Stimulated activated CD8-positive, alpha-beta memory T cell treated with anti-CD3 and anti-CD28 coated beads, Interleukin-12 subunit alpha, Interleukin-12 subunit beta, amount 100 ng/mL, for 1 hour (primary cell): ENCODE measurements around the gene GPR15.

ENCODE experiments used
- DNase-seq: peaks from one replicate; pipeline ENCODE4 v3.0.0-alpha.2; 2020; ENCODE audit warnings: low read depth

Gene GPR15

DNA sequence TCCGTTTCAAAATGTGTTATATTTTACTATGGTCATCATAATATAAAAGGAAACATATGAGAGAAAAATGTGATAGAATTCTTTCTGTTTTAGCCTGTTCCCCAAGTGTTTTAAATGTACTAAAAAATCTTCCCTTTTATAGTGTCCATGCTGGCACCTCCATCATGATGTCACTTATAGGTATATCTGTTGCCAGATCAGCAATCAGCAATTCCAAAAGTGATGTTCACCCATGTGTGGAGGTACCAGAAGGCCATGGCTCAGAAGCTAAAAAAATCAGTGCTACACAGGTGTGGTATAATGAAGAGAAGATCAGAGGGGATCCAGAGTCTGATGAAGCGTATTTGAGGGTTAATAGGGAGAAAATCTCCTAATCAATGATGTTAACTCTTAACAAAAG, 1.1 kb upstream of the GPR15 start:
- no peak for DNase-seq

DNA sequence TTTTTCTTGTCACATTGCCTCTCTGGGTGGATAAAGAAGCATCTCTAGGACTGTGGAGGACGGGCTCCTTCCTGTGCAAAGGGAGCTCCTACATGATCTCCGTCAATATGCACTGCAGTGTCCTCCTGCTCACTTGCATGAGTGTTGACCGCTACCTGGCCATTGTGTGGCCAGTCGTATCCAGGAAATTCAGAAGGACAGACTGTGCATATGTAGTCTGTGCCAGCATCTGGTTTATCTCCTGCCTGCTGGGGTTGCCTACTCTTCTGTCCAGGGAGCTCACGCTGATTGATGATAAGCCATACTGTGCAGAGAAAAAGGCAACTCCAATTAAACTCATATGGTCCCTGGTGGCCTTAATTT, 478 bp downstream of the GPR15 start:
- no peak for DNase-seq

DNA sequence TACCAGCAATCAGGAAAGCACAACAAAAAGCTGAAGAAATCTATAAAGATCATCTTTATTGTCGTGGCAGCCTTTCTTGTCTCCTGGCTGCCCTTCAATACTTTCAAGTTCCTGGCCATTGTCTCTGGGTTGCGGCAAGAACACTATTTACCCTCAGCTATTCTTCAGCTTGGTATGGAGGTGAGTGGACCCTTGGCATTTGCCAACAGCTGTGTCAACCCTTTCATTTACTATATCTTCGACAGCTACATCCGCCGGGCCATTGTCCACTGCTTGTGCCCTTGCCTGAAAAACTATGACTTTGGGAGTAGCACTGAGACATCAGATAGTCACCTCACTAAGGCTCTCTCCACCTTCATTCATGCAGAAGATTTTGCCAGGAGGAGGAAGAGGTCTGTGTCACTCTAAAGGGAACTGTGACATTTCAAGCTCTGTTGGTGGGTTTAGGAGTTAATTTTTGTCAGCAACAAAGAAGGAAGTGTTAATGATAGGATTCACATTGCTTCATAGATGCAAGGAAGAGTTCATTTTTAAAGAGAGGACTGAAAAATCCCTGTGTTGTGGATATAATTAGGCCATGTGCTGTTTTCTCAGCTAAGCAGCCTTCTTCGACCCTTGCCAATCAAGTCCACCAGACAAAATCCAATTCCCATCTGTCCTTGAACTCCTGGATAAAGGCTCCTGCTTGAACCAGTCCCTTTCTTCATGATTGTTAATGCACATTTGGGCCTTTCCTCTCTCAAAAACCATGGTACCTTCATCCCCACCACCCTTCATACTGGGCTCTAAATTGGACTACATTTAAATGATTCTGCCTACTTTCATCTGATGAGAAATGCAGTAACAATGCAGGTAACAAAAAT, 1.2 kb downstream of the GPR15 start:
- no peak for DNase-seq

DNA sequence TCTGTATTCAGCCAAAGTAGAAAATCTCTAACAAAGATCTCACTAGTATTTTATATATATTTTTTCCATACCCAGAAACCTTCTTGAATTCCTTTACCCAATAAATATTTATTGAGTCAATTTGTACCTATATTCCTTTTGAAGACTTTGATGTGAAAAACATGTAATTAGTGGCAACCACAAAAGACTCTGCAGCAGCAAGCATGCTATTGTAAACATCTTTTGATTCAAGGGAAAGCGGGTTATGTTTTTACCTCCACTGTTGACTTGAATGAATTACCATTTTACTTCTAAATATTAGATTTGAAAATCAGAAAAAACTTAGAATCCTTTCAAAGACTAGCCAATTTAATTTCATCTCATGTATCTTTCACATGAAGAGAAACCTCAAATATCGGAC, 2.4 kb downstream of the GPR15 start:
- no peak for DNase-seq

DNA sequence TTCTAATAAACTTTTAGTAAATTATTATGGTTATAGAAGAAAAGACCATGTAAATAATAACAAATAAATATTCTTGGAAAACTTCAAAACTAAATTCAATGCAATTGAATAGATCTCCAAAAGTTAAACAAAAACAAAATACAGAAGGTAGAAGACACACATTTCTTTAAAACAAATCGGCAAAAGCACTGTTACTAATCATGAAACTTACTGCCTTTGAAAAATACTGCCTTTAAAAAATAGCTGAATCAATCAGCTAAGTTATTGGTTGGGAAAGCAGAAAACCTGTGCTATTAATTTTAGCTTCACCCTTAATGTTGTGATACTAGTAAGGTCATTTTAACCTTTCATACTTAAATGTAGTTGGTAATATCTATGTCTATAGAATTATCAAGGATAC, 3.0 kb downstream of the GPR15 start:
- no peak for DNase-seq

DNA sequence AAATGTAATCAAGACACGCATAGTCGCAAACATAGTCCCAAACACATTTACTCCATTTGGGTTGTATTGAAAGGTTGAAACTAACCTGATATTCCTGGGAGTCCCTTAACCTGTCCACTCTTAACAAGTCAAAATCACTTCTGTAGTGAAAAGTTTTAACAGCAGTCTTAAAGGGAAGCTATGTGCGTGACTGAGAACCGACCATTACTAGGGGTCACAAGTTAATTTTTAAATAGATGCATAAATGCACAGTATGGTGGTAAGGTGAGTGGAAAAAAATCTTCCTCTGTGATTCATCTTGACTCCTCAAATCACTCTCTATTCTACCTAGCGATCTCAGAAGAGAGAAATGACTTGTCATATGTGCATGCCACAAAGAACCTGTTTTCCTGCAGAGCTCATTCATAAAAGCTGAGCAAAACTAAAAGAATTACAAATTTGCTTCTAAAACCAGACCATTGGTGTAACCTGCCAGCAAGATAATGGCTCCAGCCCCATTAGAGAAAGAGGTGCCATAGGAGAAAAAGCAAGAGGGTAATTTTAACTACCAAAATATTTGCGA, 4.8 kb downstream of the GPR15 start:
- DNase-seq, result no peak

DNA sequence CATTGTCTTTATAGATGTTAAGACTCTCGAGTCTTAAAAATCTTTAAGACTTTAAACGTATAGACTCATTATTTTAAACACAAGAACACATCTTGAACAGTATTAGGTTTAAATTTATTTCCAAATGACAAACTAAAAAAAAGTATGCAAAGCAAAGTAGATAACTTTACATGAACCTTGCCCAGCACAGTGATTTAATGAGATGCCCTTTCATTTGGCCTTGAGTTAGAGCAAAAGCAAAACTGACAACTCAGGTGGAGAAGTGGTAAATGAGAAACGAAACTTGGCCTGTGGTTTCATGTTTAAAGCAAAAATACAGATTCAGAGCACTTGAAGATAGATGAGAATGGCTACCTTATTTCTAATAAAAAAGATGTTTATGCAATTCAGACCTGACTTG, 8.6 kb downstream of the GPR15 start:
- no peak for DNase-seq

DNA sequence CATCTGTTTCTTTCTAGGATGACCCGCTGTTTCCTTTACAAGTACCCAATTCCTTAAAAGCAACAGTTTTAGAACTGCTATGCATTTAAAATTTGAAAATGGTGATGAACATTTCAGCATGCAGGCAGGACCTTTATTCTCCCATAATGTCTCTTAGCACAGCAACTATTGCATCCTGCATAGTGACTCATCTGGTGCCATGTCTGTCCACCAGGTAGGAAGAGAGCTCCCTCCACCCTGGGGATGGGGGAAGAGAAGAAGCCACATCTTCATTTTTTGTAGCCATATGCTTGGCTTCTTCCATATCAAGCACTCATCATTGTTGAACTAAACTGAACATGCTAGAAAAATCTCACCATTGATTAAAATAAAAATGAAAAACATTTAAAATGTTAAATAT, 9.9 kb downstream of the GPR15 start:
- DNase-seq, result no peak

DNA sequence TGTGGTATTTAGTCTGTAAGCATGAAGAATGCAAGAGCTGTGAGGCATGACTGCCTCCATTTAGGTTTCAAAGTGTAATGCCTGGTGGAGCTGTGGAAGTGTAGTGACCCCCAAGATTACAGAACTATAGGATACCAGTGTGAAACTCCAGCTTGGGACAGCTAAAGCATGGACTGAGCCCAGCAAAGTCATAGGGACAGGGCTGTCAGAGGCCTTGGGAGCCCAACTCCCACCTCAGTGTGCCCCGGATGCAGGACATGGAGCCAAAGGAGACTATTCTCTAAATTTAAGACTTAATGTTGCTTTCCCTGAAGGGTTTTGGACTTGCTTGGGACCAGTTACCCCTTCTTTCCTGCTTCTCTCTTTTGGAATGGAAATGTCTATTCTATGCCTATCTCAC, 10.8 kb downstream of the GPR15 start:
- no peak for DNase-seq

DNA sequence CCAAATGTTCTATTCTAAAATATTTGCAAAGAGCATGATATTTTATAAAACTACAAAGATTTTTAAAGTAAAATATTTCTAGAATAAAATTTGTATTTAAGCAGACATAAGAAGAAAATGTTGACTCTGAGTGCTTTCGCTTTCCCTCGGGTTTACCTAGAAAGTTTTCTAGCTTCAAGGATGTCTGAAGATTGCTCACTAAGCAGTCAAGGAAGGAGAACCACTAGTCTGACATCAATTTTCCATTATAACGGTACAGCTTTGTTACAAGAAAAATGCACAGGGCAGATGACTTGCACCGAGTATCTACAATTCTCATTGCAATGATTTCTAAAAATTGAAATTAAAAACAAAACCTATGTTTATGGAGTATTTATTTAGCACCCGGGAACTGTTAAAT, 14.2 kb downstream of the GPR15 start:
- no peak for DNase-seq

DNA sequence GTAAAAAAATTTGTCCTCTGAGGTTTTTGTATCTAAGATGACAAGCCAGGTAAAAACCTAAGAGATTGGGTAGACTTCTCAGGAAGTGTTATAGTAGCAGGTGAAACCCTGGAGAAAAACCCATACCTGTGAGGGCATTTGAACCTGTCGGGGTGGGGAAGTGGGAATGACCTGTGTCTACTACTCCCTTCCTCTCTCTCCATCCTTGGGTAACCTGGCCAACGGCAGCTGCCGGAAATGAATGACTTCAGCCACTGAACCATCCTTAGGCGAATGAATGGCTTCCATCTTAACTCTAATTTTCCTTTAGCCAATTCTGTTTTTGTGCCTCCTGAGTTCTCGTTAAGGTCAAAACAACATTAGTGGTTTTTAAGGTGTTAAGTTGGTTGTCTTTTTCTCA, 16.8 kb downstream of the GPR15 start:
- no peak for DNase-seq

DNA sequence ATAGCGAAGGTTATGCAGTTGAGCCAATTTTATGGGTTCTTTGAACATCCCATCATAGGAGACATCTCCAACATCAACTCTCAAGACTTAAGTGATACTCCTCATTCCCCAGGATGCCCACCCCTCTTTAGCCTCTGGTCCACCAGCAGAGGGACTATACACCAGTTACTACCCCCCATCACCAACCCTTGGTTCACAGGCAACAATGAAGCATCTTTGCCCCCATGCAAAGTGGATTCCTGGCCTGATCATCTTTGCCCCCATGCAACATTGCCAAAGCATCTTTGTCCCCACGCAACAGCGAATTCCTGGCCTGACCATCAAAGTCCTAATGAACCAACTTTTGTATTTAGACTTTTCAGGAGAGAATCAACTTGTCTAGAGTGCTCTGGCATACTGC, 19.1 kb downstream of the GPR15 start:
- DNase-seq, result no peak

DNA sequence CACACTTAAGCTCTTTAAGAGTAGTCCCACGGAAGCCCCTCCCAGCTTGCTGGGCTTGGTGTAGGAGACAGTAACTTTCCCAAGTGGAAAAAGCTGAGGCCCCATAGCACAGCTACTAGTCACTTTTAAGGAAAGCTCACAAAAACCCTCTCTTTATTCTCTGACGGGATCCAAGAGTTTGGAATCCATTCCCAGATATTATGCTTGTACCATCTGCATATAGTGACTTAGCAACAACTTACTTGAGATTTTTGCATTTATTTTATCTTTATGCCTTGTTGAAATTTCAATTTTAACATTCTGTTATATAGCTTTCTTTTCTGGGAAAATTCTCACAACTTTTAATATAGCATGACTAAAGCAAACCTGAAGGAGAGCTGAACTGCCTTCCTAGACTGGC, 19.5 kb downstream of the GPR15 start:
- DNase-seq, result no peak

DNA sequence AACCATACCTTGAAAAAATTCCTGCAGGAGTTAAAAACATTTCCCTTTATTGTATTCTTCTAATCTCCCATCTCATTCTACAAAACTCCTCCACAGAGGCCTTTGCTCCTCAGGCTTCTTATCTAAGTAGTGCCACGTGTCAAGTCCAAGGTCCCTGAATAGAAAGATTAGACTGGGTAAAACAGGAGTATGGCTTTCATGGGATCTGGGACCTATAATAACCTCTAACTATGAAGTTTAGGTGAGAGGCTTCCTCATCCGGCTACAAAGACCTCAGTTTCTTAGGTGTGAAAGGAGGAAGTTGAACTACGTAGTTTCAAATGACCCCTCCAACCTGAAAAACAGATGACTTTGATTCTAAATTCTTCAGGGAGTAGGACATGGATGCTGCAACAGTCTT, 20.0 kb downstream of the GPR15 start:
- no peak for DNase-seq

DNA sequence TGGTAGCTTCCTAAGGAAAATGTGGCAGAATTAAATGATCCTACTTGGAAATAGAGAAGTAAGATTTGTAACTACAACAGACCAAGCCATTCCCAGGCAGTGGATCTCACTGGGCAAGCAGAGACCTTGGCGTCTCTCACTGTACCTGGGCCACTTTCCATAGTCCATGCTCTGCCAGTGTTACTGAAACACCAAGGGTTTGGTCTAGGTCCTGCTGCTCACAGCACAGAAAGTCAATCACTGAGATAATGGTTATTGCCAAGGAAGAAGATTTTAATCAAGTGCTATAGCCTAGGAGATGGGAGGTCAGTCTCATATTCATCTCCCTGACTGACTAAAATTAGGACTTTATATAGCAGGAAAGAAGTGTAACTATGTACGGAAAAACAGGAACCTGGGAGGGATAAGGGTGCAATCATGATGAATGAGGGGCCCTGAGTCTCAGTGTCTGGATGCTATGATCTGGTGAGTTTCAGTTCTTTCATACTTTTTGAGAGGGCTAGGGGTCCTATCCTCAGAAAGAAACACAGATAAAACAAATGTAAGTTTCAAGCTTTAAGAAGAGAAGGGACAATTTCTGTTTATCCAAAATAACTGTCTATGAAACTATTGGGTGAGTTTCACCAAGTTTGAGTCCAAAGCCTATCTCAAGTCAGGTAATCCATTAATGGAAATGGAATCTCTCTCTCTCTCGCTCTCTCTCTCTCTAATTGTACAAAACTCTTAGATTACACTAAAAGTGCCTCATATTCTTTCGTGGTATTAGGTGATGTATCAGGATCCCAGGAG, 20.6 kb downstream of the GPR15 start:
- no peak for DNase-seq

DNA sequence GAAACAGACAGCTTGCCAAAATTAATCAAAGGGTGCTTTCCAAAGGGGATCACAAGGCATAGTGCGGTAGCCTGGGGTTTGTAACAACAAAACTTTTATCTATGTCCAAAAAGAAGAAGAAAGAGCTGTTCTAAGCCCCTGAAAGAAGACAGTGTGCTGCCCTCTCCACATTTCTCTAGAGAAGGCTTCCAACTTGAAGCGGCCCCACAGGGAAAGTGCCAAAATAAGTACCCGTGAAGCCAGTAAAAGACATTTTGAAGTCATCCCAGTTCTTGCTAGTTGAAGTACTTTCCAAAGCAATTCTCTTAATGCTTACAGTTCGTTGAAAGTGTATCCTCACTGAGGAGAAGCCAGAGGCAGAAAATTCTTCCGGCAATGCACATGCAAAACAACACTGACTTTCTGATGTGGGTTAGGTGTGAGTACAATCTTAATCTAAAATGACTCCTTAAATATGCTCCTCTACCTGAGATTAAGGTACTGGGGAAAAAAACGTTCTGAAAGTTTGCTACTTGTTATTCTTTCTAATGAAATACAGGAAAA, 21.3 kb downstream of the GPR15 start:
- no peak for DNase-seq

DNA sequence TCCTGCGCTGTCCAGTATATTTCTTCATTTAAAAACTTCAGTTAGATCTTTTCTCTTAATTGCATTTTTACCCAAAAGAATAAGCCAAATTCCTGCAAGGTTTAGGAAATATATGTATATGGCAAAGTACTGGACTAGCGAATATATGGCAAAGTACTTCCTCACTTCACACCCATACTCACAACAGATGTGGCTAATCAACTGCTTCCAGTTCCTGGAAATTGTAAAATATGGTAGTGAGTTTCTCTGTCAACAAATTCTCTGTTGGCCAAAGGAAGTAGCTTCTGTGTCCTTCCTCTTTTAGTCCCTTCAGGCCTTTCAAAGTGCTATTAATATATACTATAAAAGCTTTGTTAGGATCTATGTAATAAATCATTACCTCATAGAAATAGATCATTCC, 22.0 kb downstream of the GPR15 start:
- no peak for DNase-seq

DNA sequence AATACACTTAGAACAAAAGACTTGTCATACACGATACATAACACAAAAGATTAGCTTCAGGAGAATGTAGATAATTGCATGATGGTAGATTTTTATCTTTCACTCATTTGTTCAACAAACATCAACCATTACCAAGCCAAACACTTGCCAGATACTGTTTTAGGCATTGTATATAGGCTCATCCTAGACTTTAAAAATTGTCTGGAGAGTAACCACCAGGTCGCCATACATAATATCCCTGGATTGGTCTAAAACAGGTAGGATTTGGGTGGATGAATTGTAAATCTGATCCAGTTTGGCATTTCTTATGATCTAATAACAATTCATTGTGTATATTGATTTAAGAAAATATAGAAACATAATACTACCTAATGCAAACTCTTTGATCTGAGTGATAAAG, 22.8 kb downstream of the GPR15 start:
- no peak for DNase-seq

DNA sequence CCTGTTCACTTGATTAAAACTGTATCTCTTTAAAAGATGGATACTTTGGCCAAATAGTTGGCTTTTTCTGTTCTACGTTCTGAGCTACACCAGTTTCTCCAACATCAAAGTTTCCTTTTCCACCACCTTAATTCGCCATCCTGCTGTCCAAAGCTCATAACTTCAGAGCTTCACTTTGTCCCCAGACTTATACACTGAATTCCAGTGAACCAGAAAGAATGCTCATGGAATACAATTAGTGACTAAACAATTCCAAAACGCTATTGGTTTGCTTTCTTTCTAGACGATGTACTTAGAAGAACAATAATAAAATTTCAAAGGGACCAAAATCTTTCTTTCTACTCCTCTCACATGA, 23.2 kb downstream of the GPR15 start:
- DNase-seq, result no peak

DNA sequence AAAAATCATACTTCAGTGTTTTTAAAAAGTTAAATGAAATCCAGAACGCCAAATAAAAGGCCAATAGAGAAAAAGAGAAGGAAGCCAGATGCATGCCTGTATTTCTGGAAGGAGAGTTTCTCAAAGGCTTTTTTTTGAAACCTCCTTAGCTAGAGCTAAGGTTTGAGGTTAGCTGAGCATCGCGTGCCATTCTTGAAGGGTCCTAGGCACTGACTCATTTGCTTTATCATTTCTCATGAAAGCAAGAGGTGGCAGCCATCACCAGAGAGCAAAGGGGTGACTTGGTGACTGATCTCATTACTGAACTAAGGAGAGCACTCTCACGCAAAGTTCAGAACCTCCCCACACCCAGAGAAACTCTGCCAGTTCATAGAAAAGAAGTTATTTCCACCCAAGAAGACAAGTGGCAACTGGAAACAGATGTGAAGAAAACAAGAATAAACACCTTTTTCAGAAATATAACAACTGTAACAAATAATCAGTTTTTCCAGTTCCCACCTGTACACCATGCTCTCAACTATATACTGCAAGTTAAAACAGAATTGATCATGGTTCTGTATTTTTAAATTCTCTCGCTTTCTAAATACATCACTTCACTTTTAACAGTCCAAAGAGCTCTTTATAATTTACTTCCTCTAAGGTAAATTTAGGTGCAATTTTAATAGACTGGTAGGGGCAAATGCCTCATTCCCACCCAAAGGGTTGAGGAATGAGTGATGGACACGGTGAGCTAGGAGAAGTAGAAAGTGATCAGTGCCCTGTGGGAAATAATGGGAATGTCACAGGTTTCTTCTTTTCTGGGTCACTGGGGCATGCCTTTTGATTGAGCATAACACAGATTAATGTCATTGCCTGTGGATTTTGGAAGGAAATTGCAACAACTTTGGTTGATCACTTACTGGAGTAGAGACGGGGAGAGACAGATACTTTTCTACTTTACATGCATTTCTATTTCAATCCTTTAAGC, 24.7 kb downstream of the GPR15 start:
- peak; percentile 33 for DNase-seq

DNA sequence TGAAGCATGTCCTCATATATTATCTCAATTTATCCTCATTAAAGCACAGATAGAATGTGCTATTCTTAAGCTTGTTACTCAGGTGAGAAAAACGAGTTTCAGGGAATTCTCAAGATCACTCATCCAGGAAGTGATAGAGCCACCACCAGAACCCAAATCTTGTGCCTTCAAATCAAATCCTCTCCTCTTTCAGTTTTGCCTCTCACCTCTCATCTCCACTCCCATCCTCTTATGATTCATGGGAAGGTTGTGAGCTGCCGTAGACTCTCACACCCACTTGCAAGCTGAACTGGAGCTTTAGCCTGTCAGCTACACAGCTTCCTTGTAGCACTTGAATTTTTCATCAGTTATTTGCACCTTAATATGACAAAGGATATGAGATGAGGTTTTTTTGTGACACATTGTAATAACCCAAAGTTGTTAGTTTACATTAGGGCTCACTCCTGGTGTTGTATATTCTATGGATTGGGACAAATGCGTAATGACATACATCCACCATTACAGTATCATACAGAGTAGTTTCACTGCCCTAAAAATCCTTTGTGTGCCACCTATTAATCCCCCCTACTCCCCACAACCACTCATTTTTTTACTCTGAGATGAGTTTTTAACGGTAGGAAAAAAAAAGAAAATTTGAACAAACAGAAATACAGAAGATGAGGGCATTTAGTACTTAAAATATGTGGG, 25.7 kb downstream of the GPR15 start:
- no peak for DNase-seq
